ENCODE measurements around the gene IMP3.

Gene IMP3

GRCh38 chr15:75616766-75617165 lies 23.3 kb downstream of the IMP3 start:
- no peak for DNase-seq

- DNase-seq: no peak
Observed at GRCh38 chr15:75606711-75607699, 33.0 kb downstream of the IMP3 start.

- no peak for DNase-seq
Observed at GRCh38 chr15:75606026-75606425, 34.0 kb downstream of the IMP3 start.

- DNase-seq: no peak
Observed at GRCh38 chr15:75599401-75599800, 40.6 kb downstream of the IMP3 start.

- no peak for DNase-seq
Observed at GRCh38 chr15:75598361-75598760, 41.7 kb downstream of the IMP3 start.

GRCh38 chr15:75597667-75598341 lies 42.2 kb downstream of the IMP3 start:
- no peak for DNase-seq

- no peak for DNase-seq
Observed at GRCh38 chr15:75596703-75597345, 43.2 kb downstream of the IMP3 start.

GRCh38 chr15:75594276-75594675 lies 45.7 kb downstream of the IMP3 start:
- no peak for DNase-seq

GRCh38 chr15:75591655-75592364 lies 48.2 kb downstream of the IMP3 start:
- no peak for DNase-seq

- no peak for DNase-seq
Observed at GRCh38 chr15:75590239-75590638, 49.8 kb downstream of the IMP3 start.

Measured in NCI-H187 (cell line).